K562 treated with DMSO at 1 percent for 48 hours (cell line): ENCODE measurements around the gene TCERG1L. TPM values are rescaled to one million over a fixed set of nuclear protein-coding genes. Genes with fewer than 3 reads are reported as not detected.

Experiments
- total RNA-seq: library from RNA; unstranded; fragments of 300-600 nt; gene quantifications from 2 replicates; pipeline ENCODE4 v1.2.3, GENCODE V29; 2022; ENCODE audit warnings: low replicate concordance; ENCODE audit errors: extremely low read depth

Gene TCERG1L, protein sequence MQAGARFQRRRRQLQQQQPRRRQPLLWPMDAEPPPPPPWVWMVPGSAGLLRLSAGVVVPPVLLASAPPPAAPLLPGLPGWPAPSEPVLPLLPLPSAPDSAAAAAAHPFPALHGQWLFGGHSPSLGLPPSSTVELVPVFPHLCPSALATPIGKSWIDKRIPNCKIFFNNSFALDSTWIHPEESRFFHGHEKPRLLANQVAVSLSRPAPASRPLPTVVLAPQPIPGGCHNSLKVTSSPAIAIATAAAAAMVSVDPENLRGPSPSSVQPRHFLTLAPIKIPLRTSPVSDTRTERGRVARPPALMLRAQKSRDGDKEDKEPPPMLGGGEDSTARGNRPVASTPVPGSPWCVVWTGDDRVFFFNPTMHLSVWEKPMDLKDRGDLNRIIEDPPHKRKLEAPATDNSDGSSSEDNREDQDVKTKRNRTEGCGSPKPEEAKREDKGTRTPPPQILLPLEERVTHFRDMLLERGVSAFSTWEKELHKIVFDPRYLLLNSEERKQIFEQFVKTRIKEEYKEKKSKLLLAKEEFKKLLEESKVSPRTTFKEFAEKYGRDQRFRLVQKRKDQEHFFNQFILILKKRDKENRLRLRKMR
- total RNA-seq: not detected in 2 replicates

DNA sequence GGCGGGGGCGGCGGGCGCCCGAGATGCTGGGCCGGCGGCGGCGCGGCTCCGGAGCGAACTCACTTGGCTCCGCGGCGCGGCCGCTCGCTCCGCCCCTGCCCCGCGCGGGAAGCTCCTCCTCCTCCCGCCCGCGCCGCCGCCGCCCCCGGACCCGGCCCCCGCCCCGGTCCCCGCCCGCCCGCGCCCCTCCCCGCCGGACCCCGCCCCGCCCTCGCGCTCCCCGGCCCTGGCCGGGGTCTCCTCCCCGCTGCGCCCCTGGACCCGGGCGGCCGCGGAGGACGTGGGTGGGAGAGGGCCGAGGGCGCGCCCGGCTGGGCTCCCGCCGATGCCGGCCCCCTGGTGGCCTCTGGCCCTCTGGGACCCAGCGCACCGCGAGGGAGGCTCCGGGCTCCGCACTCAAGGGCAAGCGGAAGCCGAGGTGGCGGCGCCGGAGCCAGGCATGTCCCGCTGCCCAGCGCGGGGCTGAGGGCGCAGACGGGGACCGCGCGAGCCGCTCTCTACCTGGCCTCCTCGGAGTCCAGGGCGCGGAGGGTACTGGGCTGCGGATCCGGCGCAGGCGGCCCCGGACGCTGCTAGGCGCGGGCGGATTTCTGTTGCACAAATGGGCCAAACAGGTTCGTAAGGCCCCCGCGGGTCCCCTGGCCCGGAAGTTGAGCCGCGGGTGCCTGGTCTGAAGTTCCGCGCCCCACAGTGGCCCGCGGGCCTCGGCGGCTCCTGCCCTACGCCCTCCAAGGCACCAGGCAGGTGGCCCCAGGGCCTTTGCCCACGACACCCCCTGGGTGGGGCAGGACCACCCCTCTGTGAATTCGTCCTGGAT lies at the start of gene TCERG1L:
Gene TCERG1L, minus strand, starts transcription at position 61 of the 817 bp plus-strand sequence. CDS start 86 bp downstream, outside the sequence.

